ENCODE results near the gene TAGLN.
"Not testable (repeated sequence)": the region's sequence is repeated elsewhere in the genome, so short reads cannot be mapped to it uniquely, and the experiment has no call there.

Gene TAGLN

DNA sequence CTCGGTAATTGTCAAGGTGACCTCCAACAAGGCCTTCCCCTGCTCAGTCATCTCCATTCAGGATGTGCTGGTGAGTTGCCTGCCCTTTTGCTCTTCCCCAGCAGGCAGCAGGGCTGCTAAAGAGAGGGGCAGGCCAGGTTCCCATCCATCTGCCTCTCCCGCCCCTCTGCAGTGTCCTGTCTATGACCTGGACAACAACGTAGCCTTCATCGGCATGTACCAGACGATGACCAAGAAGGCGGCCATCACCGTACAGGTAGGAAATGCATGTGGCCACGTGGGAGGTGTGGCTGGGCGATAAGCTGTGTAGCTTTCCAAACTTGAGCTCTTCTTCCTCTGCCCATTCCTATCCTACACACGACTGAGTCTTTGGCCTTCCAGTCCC, 16.6 kb upstream of the TAGLN start:
- H3K4me3 ChIP-seq (ENCODE audit: low read length), result no peak overlapping the region
- DNase-seq, result no peak
- TF ChIP-seq EZH2phosphoT487 (IDR thresholded peaks at IDR 0.05; ENCODE audit: low read length) (no peak), EZH2 (optimal IDR thresholded peaks at IDR 0.05; ENCODE audit: low read depth, low read length) (no peak)
- TF ChIP-seq, protein P1, sequence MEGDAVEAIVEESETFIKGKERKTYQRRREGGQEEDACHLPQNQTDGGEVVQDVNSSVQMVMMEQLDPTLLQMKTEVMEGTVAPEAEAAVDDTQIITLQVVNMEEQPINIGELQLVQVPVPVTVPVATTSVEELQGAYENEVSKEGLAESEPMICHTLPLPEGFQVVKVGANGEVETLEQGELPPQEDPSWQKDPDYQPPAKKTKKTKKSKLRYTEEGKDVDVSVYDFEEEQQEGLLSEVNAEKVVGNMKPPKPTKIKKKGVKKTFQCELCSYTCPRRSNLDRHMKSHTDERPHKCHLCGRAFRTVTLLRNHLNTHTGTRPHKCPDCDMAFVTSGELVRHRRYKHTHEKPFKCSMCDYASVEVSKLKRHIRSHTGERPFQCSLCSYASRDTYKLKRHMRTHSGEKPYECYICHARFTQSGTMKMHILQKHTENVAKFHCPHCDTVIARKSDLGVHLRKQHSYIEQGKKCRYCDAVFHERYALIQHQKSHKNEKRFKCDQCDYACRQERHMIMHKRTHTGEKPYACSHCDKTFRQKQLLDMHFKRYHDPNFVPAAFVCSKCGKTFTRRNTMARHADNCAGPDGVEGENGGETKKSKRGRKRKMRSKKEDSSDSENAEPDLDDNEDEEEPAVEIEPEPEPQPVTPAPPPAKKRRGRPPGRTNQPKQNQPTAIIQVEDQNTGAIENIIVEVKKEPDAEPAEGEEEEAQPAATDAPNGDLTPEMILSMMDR (IDR thresholded peaks at IDR 0.05; ENCODE audit: low read length), result no peak
- no peaks in the 10 kb centered on the region for H3K27me3 ChIP-seq (replicated peaks; ENCODE audit: insufficient read depth, low read length)
- peaks cover 15% of the 10 kb centered on the region for H3K4me1 ChIP-seq (ENCODE audit: low read length)
- H3K9ac ChIP-seq (ENCODE audit: low read length), result no peak overlapping the region
- H3K9me2 ChIP-seq (replicated peaks; ENCODE audit: insufficient read depth, low read length), result no peaks in the 10 kb centered on the region
- H3K79me2 ChIP-seq (ENCODE audit: low read length), result no peaks in the 10 kb centered on the region
- H3K27ac ChIP-seq (ENCODE audit: low read length), result no peak overlapping the region
- H4K20me1 ChIP-seq (ENCODE audit: insufficient read depth, low read length), result no peaks in the 10 kb centered on the region
- H3K9me3 ChIP-seq (replicated peaks; ENCODE audit: insufficient read depth, low read length), result no peaks in the 10 kb centered on the region
- no peak overlapping the region for H2AFZ ChIP-seq (ENCODE audit: low read length)
- no peaks in the 10 kb centered on the region for H3K36me3 ChIP-seq (replicated peaks; ENCODE audit: insufficient read depth, low read length)
- no peak overlapping the region for H3K4me2 ChIP-seq (ENCODE audit: low read depth, low read length)
- no peaks in the 10 kb centered on the region for H3F3A ChIP-seq (ENCODE audit: insufficient read depth, low read length)

DNA sequence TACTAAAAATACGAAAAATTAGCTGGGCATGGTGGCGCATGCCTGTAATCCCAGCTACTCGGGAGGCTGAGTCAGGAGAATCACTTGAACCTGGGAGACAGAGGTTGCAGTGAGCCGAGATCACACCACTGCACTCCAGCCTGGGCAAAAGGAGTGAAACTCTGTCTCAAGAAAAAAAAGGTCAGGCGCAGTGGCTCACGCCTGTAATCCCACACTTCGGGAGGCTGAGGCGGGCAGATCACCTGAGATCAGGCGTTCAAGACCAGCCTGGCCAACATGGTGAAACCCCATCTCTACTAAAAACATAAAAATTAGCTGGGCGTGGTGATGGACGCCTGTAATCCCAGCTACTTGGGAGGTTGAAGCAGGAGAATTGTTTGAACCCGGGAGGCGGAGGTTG, 16.0 kb upstream of the TAGLN start:
- DNase-seq; H3K27ac ChIP-seq (ENCODE audit: low read length); H3K79me2 ChIP-seq (ENCODE audit: low read length); H3K9me3 ChIP-seq (replicated peaks; ENCODE audit: insufficient read depth, low read length); H3K27me3 ChIP-seq (replicated peaks; ENCODE audit: insufficient read depth, low read length); H3K4me3 ChIP-seq (ENCODE audit: low read length); H3K9ac ChIP-seq (ENCODE audit: low read length); H3F3A ChIP-seq (ENCODE audit: insufficient read depth, low read length); H3K4me2 ChIP-seq (ENCODE audit: low read depth, low read length); H3K36me3 ChIP-seq (replicated peaks; ENCODE audit: insufficient read depth, low read length); H4K20me1 ChIP-seq (ENCODE audit: insufficient read depth, low read length); H2AFZ ChIP-seq (ENCODE audit: low read length); H3K9me2 ChIP-seq (replicated peaks; ENCODE audit: insufficient read depth, low read length): not testable (repeated sequence)
- H3K4me1 ChIP-seq (ENCODE audit: low read length), result peaks cover 15% of the 10 kb centered on the region

DNA sequence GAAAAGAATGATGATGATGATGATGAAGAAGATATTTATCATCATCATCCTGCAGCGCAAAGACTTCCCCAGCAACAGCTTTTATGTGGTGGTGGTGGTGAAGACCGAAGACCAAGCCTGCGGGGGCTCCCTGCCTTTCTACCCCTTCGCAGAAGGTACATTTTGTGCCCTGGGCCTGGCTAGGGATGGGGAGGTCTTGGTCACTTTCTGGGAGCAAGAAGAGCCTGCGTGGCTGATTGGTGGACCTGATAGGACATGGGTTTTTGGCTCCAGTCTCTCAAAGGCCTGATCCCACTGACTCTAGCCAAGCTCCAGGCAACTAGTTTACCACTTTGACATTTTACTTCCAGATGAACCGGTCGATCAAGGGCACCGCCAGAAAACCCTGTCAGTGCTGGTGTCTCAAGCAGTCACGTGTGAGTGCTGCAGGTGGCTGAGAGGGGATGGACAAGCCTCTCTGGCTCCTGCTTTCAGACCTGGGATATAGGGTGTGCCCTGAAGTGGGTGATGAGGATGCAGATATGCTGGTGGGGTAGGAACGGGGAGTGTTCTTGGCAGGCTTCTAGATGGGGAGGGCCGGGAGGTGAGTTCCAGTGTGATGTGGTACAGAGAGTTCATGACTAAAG, 15.3 kb upstream of the TAGLN start:
- Histone ChIP-seq H3K79me2 (ENCODE audit: low read length) (no peaks in the 10 kb centered on the region), H3K4me2 (ENCODE audit: low read depth, low read length) (no peak overlapping the region), H3K4me3 (ENCODE audit: low read length) (no peak overlapping the region), H3K9me2 (replicated peaks; ENCODE audit: insufficient read depth, low read length) (no peaks in the 10 kb centered on the region), H3K9ac (ENCODE audit: low read length) (no peak overlapping the region), H3K36me3 (replicated peaks; ENCODE audit: insufficient read depth, low read length) (no peaks in the 10 kb centered on the region), H4K20me1 (ENCODE audit: insufficient read depth, low read length) (no peaks in the 10 kb centered on the region), H3K4me1 (ENCODE audit: low read length) (peaks cover 15% of the 10 kb centered on the region), H3K27ac (ENCODE audit: low read length) (no peak overlapping the region), H3F3A (ENCODE audit: insufficient read depth, low read length) (no peaks in the 10 kb centered on the region), H2AFZ (ENCODE audit: low read length) (no peak overlapping the region), H3K27me3 (replicated peaks; ENCODE audit: insufficient read depth, low read length) (no peaks in the 10 kb centered on the region), H3K9me3 (replicated peaks; ENCODE audit: insufficient read depth, low read length) (no peaks in the 10 kb centered on the region)
- no peak for DNase-seq
- TF ChIP-seq, protein P1 (IDR thresholded peaks at IDR 0.05; ENCODE audit: low read length), result no peak
- TF ChIP-seq EZH2phosphoT487 (IDR thresholded peaks at IDR 0.05; ENCODE audit: low read length), result no peak
- TF ChIP-seq EZH2 (optimal IDR thresholded peaks at IDR 0.05; ENCODE audit: low read depth, low read length), result no peak

DNA sequence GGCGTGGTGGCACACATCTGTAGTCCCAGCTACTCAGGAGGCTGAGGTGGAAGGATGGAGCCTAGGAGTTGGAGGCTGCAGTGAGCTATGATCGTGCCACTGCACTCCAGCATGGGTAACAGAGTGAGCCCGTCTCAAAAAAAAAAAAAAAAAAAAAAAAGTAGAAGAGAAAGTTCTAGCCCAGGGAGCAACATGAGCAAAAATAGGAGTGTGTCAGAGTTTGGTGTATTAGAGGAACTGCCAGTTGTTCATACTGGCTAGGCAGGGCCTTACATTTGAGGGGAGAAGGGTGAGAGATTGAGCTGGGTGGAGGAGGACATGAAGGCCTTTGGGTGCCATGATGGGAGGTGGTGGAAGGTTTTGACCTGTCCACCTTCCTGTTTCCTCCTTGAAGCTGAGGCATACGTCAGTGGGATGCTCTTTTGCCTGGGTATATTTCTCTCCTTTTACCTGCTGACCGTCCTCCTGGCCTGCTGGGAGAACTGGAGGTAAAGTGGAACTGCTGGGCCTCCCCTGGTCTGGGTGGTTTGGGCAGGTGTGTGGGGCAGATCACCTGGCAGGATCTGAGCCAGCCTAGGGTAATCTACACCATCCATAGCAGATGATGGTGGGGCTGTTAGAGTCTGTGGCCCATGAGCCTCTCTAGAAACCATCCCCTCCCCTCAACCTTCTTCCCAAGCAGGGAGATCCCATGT, 13.3 kb upstream of the TAGLN start:
- peaks cover 3% of the 10 kb centered on the region for H3K4me1 ChIP-seq (ENCODE audit: low read length)
- H2AFZ ChIP-seq (ENCODE audit: low read length), result no peak overlapping the region
- H3K27me3 ChIP-seq (replicated peaks; ENCODE audit: insufficient read depth, low read length), result no peaks in the 10 kb centered on the region
- no peak overlapping the region for H3K4me2 ChIP-seq (ENCODE audit: low read depth, low read length)
- no peaks in the 10 kb centered on the region for H3K79me2 ChIP-seq (ENCODE audit: low read length)
- H3K4me3 ChIP-seq (ENCODE audit: low read length), result no peak overlapping the region
- no peaks in the 10 kb centered on the region for H3K9me3 ChIP-seq (replicated peaks; ENCODE audit: insufficient read depth, low read length)
- H3K9ac ChIP-seq (ENCODE audit: low read length), result no peak overlapping the region
- H3K36me3 ChIP-seq (replicated peaks; ENCODE audit: insufficient read depth, low read length), result no peaks in the 10 kb centered on the region
- no peaks in the 10 kb centered on the region for H3K9me2 ChIP-seq (replicated peaks; ENCODE audit: insufficient read depth, low read length)
- no peaks in the 10 kb centered on the region for H3F3A ChIP-seq (ENCODE audit: insufficient read depth, low read length)
- H3K27ac ChIP-seq (ENCODE audit: low read length), result no peak overlapping the region
- no peaks in the 10 kb centered on the region for H4K20me1 ChIP-seq (ENCODE audit: insufficient read depth, low read length)
- TF ChIP-seq EZH2phosphoT487 (IDR thresholded peaks at IDR 0.05; ENCODE audit: low read length) (no peak), EZH2 (optimal IDR thresholded peaks at IDR 0.05; ENCODE audit: low read depth, low read length) (no peak)
- TF ChIP-seq, protein P1 (IDR thresholded peaks at IDR 0.05; ENCODE audit: low read length), result no peak
- no peak for DNase-seq

Measured in MM.1S (cell line).